Stimulated activated CD8-positive, alpha-beta memory T cell treated with anti-CD3 and anti-CD28 coated beads, Interleukin-2, amount 100 ng/mL, for 48 hours (primary cell): ENCODE measurements around the gene HS2ST1.

Experiments used
- DNase-seq, 2 donors: peaks; one replicate each; pipeline ENCODE4 v3.0.0-alpha.2; 2020; ENCODE audit warnings: low read depth in 2 of 2

The HS2ST1 gene

GRCh38 chr1:87113313-87113712 lies 198.9 kb downstream of the HS2ST1 start:
- DNase-seq = no peak

- no peak for DNase-seq
Observed at GRCh38 chr1:87115317-87115890, 201.0 kb downstream of the HS2ST1 start.

- no peak for DNase-seq
Observed at GRCh38 chr1:87115891-87116290, 201.5 kb downstream of the HS2ST1 start.

GRCh38 chr1:87117761-87118368 lies 203.4 kb downstream of the HS2ST1 start:
- DNase-seq = no peak

- DNase-seq = no peak
Observed at GRCh38 chr1:87119541-87120140, 205.2 kb downstream of the HS2ST1 start.

GRCh38 chr1:87120779-87121178 lies 206.3 kb downstream of the HS2ST1 start:
- DNase-seq = no peak

- DNase-seq = no peak
Observed at GRCh38 chr1:87121711-87122163, 207.3 kb downstream of the HS2ST1 start.

GRCh38 chr1:87122243-87122642 lies 207.8 kb downstream of the HS2ST1 start:
- no peak for DNase-seq

GRCh38 chr1:87123610-87124009 lies 209.2 kb downstream of the HS2ST1 start:
- DNase-seq = no peak

- DNase-seq = no peak
Observed at GRCh38 chr1:87126886-87127505, 212.6 kb downstream of the HS2ST1 start.

- no peak for DNase-seq
Observed at GRCh38 chr1:87127581-87127980, 213.1 kb downstream of the HS2ST1 start.

- no peak for DNase-seq
Observed at GRCh38 chr1:87129038-87129437, 214.6 kb downstream of the HS2ST1 start.

- no peak for DNase-seq
Observed at GRCh38 chr1:87129606-87130005, 215.2 kb downstream of the HS2ST1 start.

GRCh38 chr1:87130438-87130837 lies 216.0 kb downstream of the HS2ST1 start:
- no peak for DNase-seq

- DNase-seq = peak; percentile 62 to 63
Observed at GRCh38 chr1:87131809-87132283, 217.4 kb downstream of the HS2ST1 start.

GRCh38 chr1:87132284-87132870 lies 217.9 kb downstream of the HS2ST1 start:
- no peak for DNase-seq

- DNase-seq = no peak
Observed at GRCh38 chr1:87134061-87134460, 219.6 kb downstream of the HS2ST1 start.

- DNase-seq = no peak
Observed at GRCh38 chr1:87134625-87135328, 220.3 kb downstream of the HS2ST1 start.

GRCh38 chr1:87135329-87135712 lies 220.9 kb downstream of the HS2ST1 start:
- no peak for DNase-seq

- no peak for DNase-seq
Observed at GRCh38 chr1:87136607-87137341, 222.3 kb downstream of the HS2ST1 start.

GRCh38 chr1:87137342-87137739 lies 222.9 kb downstream of the HS2ST1 start:
- DNase-seq = no peak
